Peyer's patch (tissue), 4 donors: Measurements from ENCODE around the gene TUBA1A. TPM values are rescaled to one million over a fixed set of nuclear protein-coding genes. Genes with fewer than 3 reads are reported as not detected.
"Not testable (repeated sequence)": the region's sequence is repeated elsewhere in the genome, so short reads cannot be mapped to it uniquely, and the experiment has no call there.

ENCODE experiments used
- DNase-seq, 3 donors: peaks; one replicate each; pipeline ENCODE4 v3.0.0-alpha.2; 2017 to 2019
- H3K27ac ChIP-seq, 4 donors: fragments of 200-600 bp; sonication (generic); one replicate each; pipeline ENCODE4 v1.5.1; 2016 to 2019
- H3K27me3 ChIP-seq, 2 donors: fragments of 200-600 bp; sonication (generic); one replicate each; pipeline ENCODE4 v1.5.1; 2019
- H3K36me3 ChIP-seq, 3 donors: fragments of 200-600 bp; sonication (generic); one replicate each; pipeline ENCODE4 v1.5.1; 2016 to 2019
- H3K4me1 ChIP-seq, 4 donors: fragments of 200-600 bp; sonication (generic); one replicate each; pipeline ENCODE4 v1.5.1; 2016 to 2019
- H3K4me3 ChIP-seq, 4 donors: fragments of 200-600 bp; sonication (generic); 1 replicate in 3 of 4; 2 replicates in 1 of 4; pipeline ENCODE4 v1.5.1; 2016 to 2019; ENCODE audit warnings: mild to moderate bottlenecking in 1 of 4
- H3K9me3 ChIP-seq, 4 donors: fragments of 200-600 bp; sonication (generic); one replicate each; pipeline ENCODE4 v1.5.1; 2016 to 2019; ENCODE audit warnings: mild to moderate bottlenecking in 1 of 4
- CTCF ChIP-seq, 6 experiments: fragments of 450-650 bp in 4 of 6; fragments of 200-600 bp in 2 of 6; sonication (generic) in 1 of 6; IDR thresholded peaks; one replicate each; pipeline ENCODE4 v1.5.1; 2017 to 2019; ENCODE audit warnings: antibody characterized with exemption in 6 of 6, mild to moderate bottlenecking in 3 of 6, moderate library complexity in 1 of 6
- POLR2A ChIP-seq, 2 donors: fragments of 450-650 bp; IDR thresholded peaks; one replicate each; pipeline ENCODE4 v1.5.1; 2017; ENCODE audit warnings: antibody characterized with exemption in 2 of 2, mild to moderate bottlenecking in 2 of 2, moderate library complexity in 2 of 2
- total RNA-seq, 4 donors: library from RNA; depleted of rRNA; stranded (reverse); fragments of >200 nt; gene quantifications; one replicate each; pipeline ENCODE4 v1.1.0, GENCODE V29; 2016

The TUBA1A gene
- total RNA-seq, 4 donors from 2014 or later, result 16.5 to 50.3 (median 37.0) TPM

GRCh38 chr12:49195736-49196135 is 6.9 kb upstream of the TUBA1A start:
- H3K4me1 ChIP-seq, result no peaks in the 10 kb centered on the region
- H3K9me3 ChIP-seq, result peaks cover 0 to 3% (median 0%) of the 10 kb centered on the region in 4 donors
- DNase-seq, result no peak
- H3K27ac ChIP-seq, result no peak overlapping the region
- no peaks in the 10 kb centered on the region for H3K36me3 ChIP-seq
- TF ChIP-seq POLR2A (IDR thresholded peaks at IDR 0.05) (no peak), CTCF (IDR thresholded peaks at IDR 0.05) (no peak)
- H3K4me3 ChIP-seq, result no peak overlapping the region
- no peaks in the 10 kb centered on the region for H3K27me3 ChIP-seq

GRCh38 chr12:49193746-49194145 is 4.9 kb upstream of the TUBA1A start:
- H3K27me3 ChIP-seq, DNase-seq, H3K36me3 ChIP-seq, H3K4me3 ChIP-seq, H3K27ac ChIP-seq, H3K9me3 ChIP-seq, H3K4me1 ChIP-seq: not testable (repeated sequence)

GRCh38 chr12:49191498-49191897 is 2.6 kb upstream of the TUBA1A start:
- not testable (repeated sequence) for H3K36me3 ChIP-seq, H3K9me3 ChIP-seq, H3K27me3 ChIP-seq, H3K27ac ChIP-seq, H3K4me3 ChIP-seq, DNase-seq
- peaks cover 0 to 17% (median 4%) of the 10 kb centered on the region in 4 donors for H3K4me1 ChIP-seq

- Histone ChIP-seq H3K36me3 (peaks cover 0 to 5% (median 0%) of the 10 kb centered on the region in 3 donors), H3K4me3 (no peak overlapping the region), H3K4me1 (peaks cover 0 to 21% (median 4%) of the 10 kb centered on the region in 4 donors), H3K27ac (no peak overlapping the region), H3K27me3 (no peaks in the 10 kb centered on the region), H3K9me3 (peaks cover 0 to 3% (median 0%) of the 10 kb centered on the region in 4 donors)
- TF ChIP-seq CTCF (IDR thresholded peaks at IDR 0.05), result no peak
- no peak for TF ChIP-seq POLR2A (IDR thresholded peaks at IDR 0.05)
- no peak for DNase-seq
Observed at GRCh38 chr12:49190974-49191373, 2.1 kb upstream of the TUBA1A start.

GRCh38 chr12:49189731-49190716 is 1.1 kb upstream of the TUBA1A start:
- DNase-seq, result no peak
- TF ChIP-seq POLR2A (IDR thresholded peaks at IDR 0.05) (no peak), CTCF (IDR thresholded peaks at IDR 0.05) (no peak)
- Histone ChIP-seq H3K27ac (peak overlapping the region; percentile 92 to 99 (median 97)), H3K27me3 (no peaks in the 10 kb centered on the region), H3K36me3 (peaks cover 0 to 12% (median 0%) of the 10 kb centered on the region in 3 donors), H3K9me3 (peaks cover 0 to 3% (median 0%) of the 10 kb centered on the region in 4 donors), H3K4me3 (peak overlapping the region in 1 of 4 donors; percentile 82), H3K4me1 (peaks cover 0 to 21% (median 4%) of the 10 kb centered on the region in 4 donors)

- Histone ChIP-seq H3K4me3 (peak overlapping the region; percentile 77 to 82 (median 78)), H3K27ac (peak overlapping the region; percentile 92 to 99 (median 97)), H3K4me1 (peaks cover 0 to 21% (median 4%) of the 10 kb centered on the region in 4 donors), H3K27me3 (no peaks in the 10 kb centered on the region), H3K36me3 (peaks cover 0 to 14% (median 0%) of the 10 kb centered on the region in 3 donors), H3K9me3 (peaks cover 0 to 3% (median 0%) of the 10 kb centered on the region in 4 donors)
- peak; percentile 71 to 92 (median 83) for DNase-seq
- no peak for TF ChIP-seq CTCF (IDR thresholded peaks at IDR 0.05)
- TF ChIP-seq POLR2A (IDR thresholded peaks at IDR 0.05), result peak in 1 of 2 donors; percentile 11
Observed at GRCh38 chr12:49188201-49188915, 522 bp downstream of the TUBA1A start.
